Activated CD4-positive, alpha-beta T cell treated with anti-CD3 and anti-CD28 coated beads, Interleukin-2, amount 50 U/mL, for 16 hours (primary cell): ENCODE data around the gene CST6.
"Not testable (repeated sequence)": the region's sequence is repeated elsewhere in the genome, so short reads cannot be mapped to it uniquely, and the experiment has no call there.

Source experiments
- DNase-seq: peaks from one replicate; pipeline ENCODE4 v3.0.0-alpha.2; 2020

Gene CST6

DNA sequence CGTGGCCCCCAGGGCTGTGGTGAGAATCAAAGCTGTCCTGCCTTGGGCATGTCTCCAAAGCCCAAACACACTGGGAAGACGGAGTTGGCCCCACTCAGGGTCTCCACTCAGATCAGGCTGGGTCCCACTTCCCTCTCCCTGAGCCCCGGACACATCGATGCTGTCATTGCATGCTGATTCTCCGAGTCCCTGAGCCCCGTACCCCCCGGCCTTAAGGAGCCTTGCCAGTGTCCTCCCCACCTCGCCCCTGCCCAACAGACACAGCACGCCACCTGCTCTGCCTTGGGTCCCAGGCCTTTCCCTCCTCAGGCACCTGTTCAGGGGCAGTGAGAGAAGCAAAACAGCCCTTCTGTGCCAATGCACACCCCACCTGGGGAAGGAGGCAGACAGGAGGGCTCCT lies 24.5 kb upstream of the CST6 start:
- DNase-seq, result no peak

DNA sequence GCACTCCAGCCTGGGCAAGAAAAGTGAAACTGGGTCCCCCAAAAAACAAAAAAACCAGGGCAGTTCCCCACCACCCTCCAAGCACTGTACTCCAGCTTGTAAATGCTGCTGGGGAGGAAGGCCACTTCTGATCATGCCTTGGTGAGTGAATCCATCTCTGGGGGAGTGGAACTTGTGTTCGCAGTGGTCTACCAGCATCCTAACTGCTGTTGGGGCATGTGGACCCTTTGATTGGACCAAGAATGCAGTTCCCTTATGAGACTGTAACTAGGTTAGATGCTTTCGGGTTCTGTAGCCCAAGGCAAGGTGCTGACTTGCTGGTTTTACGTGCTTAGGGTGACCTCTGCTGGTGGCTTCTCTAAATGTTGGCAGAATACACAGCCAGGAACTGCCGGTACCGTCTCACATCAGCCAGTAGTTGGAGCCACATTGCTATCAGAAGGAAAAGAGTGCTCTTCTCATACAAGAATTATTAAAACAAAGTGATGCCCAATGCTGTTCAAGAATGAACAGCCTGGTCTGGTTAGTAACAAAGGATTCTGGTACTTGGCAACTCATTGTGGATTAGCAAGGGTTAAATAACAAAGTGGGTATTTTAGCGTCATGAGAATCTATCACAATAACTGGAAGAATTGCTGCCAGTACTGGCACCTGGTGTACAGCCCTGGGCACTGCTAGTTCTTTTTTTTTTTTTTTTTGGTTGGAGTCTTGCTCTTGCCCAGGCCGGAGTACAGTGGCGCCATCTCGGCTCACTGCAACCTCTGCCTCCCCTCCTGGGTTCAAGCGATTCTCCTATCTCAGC lies 22.8 kb upstream of the CST6 start:
- DNase-seq, result peak; percentile 96

DNA sequence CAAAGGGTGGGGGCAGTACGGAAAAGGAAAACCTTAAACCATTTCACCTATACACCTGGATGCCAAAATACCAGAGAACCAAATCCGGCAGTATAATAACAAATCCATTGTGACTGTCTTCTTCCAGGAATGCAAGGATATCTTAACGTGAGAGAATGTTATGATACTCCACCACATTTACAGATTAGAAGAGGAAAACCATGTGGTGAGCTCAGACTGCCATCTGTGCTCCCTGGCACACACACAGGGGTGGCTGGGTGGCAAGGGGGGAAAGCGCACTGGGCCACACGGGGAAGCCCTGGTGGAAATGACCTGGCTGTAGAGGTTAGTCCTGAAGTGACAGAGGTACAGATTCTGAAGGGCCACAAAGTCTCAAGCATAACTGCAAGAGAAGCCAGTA lies 19.8 kb upstream of the CST6 start:
- no peak for DNase-seq

DNA sequence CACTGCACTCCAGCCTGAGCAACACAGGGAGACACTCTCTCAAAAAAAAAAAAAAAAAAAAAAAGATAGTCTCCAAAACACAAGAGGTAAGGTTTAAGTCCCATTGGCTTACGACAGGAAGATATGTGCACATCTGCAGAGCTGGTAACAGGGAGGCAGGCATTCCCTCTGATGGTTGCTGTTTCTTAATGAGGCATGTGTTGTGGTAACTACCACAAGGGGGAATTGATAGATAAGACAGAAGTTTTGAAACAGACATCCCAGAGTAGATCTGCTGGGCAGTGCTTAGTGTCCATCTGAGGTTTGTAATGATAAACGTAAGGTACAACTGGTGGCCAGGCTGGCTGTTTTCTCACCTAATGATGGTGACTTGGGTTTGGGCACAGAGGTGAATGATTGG lies 14.5 kb upstream of the CST6 start:
- no peak for DNase-seq

- peak; percentile 98 for DNase-seq
Measured at GRCh38 chr11:66001942-66002647, 9.7 kb upstream of the CST6 start, which contains the start of the genes BANF1 and EIF1AD. TSS of gene BANF1 (plus strand) at chr11:66002503. CDS start at chr11:66003251, 748 bp downstream. TSS of gene EIF1AD (minus strand) at chr11:66002157. CDS start at chr11:66000389, 1,768 bp downstream.

GRCh38 chr11:66002648-66003225 lies 9.1 kb upstream of the CST6 start:
- DNase-seq, result no peak

GRCh38 chr11:66003291-66003690 lies 8.5 kb upstream of the CST6 start:
- no peak for DNase-seq

DNA sequence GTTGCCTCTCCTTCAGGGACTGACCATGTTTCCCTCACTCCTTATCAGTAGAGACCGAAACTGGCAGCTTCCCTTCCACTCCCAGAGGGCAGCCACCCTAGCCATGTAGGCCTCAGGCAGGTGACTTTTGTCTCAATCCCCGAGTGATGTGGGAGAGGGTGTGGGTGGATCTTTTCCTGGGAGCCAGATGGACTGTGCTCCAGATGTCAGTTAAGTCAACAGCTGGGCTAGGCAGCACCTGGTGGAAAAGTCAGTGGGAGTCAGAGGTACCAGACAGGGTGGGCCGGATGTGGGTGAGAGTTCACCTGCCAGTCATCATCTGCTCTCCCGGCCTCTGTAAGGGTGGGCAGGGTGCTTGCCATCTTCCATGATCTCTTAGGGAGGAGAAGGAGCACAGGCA lies 7.6 kb upstream of the CST6 start:
- no peak for DNase-seq

GRCh38 chr11:66006134-66006890 lies 5.5 kb upstream of the CST6 start:
- DNase-seq, result no peak

- DNase-seq, result no peak
Measured at GRCh38 chr11:66006891-66007176, 5.0 kb upstream of the CST6 start.

DNA sequence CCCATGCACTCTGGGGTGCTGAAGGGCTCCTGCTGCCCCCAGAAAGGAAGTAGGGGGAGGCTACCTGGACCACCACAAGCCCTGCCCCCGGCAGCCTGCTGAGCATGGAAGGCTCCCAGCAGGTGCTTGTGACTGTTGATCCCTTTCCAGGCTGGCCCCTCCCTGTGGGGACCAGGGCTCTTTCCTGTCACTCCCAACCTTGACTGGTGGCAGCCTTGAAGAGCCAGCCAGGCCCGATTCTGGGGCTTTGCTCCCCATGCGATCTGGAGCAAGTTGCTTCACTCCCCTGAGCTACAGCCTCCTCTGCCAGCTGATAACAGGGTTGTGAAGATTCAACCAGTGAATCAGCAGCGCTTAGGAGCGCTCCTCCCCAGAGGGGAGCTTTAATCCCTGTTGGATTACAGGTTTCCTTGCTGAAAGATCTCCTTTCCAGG lies 4.6 kb upstream of the CST6 start:
- DNase-seq, result no peak

DNA sequence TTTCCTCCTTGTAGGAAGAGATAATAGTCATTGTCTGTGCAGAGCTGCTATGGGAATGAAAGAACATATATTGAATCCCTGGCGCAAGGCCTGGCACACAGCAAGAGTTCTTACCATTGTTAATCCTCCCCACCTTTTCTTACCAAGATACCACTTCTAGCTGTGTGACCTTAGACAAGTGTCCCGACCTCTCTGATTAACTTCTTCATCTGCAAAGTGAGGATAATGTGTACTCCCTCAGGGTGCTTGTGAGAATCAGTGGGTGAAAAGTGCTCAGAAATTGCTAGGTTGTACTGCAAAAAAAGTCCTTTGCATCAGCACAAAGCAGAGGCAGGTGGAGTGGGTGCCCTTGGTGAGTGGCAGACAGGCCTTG lies 3.7 kb upstream of the CST6 start:
- DNase-seq, result no peak

- no peak for DNase-seq
Measured at GRCh38 chr11:66008468-66009101, 3.2 kb upstream of the CST6 start.

DNA sequence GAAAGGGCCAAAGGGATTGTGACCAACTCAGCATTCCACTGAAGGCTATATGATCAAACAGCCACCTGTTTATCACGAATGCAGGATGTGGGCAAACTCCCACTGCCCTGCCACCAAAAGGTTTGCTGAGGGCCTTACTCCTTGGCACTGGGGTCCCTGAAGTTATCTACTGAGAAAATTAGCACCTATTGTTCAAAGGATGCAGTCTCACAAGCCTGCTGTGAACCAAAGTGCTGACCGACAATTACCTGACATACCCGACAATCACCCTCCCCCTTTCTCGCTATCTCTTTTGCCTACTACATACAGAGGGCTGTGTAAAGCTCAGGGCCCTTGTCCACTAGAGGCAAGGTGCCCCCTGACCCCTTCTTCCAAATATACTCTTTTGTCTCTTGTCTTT lies 1.8 kb upstream of the CST6 start:
- not testable (repeated sequence) for DNase-seq

DNA sequence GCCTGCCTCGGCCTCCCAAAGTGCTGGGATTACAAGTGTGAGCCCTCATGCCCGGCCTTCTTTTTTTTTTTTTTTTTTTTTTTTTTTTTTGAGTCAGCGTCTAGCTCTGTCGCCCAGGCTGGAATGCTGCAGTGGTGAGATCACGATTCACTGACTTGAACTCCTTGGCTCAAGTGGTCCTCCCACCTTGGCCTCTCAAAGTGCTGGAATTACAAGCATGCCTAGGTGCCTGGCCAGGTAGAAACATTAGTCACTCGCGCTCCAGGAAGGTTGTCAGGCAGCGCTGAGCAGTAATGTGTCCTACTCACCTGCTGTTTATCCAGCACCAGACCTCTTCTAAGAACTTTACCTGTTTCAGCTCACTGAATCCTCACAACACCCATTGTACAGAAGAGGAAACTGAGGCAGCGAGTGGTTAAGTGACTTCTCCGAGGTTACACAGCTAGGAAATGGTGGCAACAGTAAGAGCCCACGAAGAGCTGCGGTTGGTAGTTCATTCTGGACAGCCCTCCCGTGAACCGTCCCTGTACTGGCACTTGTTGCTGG lies 496 bp upstream of the CST6 start:
- no peak for DNase-seq

DNA sequence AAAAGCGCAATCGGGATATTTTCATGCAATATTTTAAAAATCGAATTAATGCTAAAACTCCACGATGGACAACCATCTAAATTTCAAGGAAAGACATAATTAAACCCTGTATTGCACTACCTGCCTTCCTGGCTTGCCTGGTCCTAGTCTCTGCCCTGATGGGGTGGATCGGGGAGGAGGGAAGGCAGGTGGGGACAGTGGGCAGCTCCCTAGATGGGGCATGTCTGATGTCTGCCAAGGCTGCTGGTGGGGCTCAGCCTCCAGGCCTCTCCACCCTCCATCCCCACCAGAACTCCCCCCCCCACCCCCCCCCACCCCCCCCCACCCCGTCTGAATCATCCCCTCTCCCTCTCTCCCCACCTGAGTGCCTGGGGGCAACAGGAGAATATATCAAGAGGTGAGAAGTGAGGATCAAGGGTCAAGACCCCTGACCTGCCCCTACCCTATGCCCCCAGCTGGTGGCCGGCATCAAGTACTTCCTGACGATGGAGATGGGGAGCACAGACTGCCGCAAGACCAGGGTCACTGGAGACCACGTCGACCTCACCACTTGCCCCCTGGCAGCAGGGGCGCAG lies 650 bp downstream of the CST6 start:
- no peak for DNase-seq

DNA sequence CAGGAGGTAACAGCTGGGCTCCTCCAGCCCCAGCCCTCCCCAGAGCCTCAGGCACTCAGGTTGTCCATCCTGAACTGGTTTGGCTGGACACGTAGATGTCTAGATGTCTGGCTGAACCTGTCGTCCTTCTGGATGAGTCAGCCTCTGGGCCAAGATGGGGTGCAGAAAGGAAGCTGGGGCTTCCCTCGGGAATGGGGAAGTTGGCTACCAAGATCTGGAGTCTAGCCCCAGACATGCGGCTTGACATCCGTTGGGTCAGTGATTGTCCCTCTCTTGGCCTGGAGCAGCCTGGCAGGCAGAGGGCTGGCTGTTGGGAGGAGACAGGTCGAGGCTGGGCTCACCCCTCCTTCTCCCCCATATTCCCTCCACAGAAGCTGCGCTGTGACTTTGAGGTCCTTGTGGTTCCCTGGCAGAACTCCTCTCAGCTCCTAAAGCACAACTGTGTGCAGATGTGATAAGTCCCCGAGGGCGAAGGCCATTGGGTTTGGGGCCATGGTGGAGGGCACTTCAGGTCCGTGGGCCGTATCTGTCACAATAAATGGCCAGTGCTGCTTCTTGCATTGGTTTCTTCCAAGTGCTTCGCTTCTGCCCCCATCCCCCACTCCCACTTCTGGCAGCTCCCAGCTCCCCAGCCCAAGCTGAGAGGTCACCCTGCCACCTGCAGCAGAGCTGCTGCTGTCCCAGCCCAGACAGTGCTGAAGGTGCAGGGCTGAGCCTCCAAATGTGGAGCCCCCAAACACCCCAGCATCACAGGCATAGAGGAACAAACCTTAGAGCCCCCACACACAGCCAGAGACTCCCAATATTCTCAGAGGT lies 1.3 kb downstream of the CST6 start:
- DNase-seq, result no peak

GRCh38 chr11:66013762-66014100 lies 1.9 kb downstream of the CST6 start:
- DNase-seq, result no peak

- DNase-seq, result no peak
Measured at GRCh38 chr11:66014804-66015453, 3.1 kb downstream of the CST6 start.

DNA sequence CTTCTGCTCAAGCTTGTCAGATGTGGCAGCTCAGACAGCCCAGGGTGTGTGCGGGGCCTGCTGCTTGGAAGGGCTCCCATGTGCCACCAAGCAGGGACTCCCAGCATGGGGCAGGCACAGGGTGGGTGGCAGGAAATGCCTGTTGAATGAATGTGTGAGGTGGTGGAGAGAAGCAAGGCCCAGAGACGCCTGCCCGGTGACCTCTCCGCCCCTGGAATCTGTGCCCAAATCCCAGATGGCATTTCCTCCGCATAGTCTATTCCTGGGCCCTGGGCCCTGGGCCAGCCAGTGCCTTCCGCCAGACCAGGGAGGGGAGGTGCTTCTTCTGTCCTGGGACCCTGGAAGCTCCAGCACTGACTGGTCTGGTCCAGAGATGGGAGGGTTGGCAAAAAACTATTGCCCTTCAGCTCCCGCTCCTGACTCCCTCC lies 3.7 kb downstream of the CST6 start:
- no peak for DNase-seq
